KG1 (cell line): Measurements from ENCODE around the gene PPDPF.
"Not testable (repeated sequence)": the region's sequence is repeated elsewhere in the genome, so short reads cannot be mapped to it uniquely, and the experiment has no call there.

Experiments
- DNase-seq: peaks from one replicate; lab custom pipeline; 2025; lab: John Stamatoyannopoulos, UW

PPDPF gene

GRCh38 chr20:63551068-63551467 is 30.5 kb downstream of the PPDPF start:
- DNase-seq, result no peak

- no peak for DNase-seq
These were observed 32.1 kb downstream of the PPDPF start for GRCh38 chr20:63552481-63553249.

GRCh38 chr20:63553251-63553932 is 32.8 kb downstream of the PPDPF start:
- no peak for DNase-seq

GRCh38 chr20:63553933-63554290 is 33.3 kb downstream of the PPDPF start, which contains the start of gene FNDC11:
TSS of gene FNDC11 (plus strand) at chr20:63554159. CDS start at chr20:63555664, 1,505 bp downstream.
- DNase-seq, result no peak

- no peak for DNase-seq
These were observed 34.1 kb downstream of the PPDPF start for GRCh38 chr20:63554361-63555278.

- no peak for DNase-seq
These were observed 35.3 kb downstream of the PPDPF start for GRCh38 chr20:63555661-63556381.

- DNase-seq, result no peak
These were observed 36.4 kb downstream of the PPDPF start for GRCh38 chr20:63556873-63557478.

GRCh38 chr20:63557481-63557891 is 36.9 kb downstream of the PPDPF start:
- DNase-seq, result no peak

GRCh38 chr20:63558804-63559484 is 38.4 kb downstream of the PPDPF start:
- no peak for DNase-seq

- DNase-seq, result not testable (repeated sequence)
These were observed 39.1 kb downstream of the PPDPF start for GRCh38 chr20:63559485-63560332.

- DNase-seq, result no peak
These were observed 39.8 kb downstream of the PPDPF start for GRCh38 chr20:63560333-63560805.

- no peak for DNase-seq
These were observed 40.5 kb downstream of the PPDPF start for GRCh38 chr20:63560856-63561609.

GRCh38 chr20:63561624-63562396 is 41.2 kb downstream of the PPDPF start:
- no peak for DNase-seq

- no peak for DNase-seq
These were observed 42.1 kb downstream of the PPDPF start for GRCh38 chr20:63562461-63563224.

- no peak for DNase-seq
These were observed 42.8 kb downstream of the PPDPF start for GRCh38 chr20:63563225-63563935.

- no peak for DNase-seq
These were observed 43.7 kb downstream of the PPDPF start for GRCh38 chr20:63564036-63564810.
